Peyer's patch (tissue), 4 donors: ENCODE data around the gene SERPINB13. TPM values are rescaled to one million over a fixed set of nuclear protein-coding genes. Genes with fewer than 3 reads are reported as not detected.

ENCODE experiments used
- DNase-seq, 3 donors: peaks; one replicate each; pipeline ENCODE4 v3.0.0-alpha.2; 2017 to 2019
- H3K27ac ChIP-seq, 4 donors: fragments of 200-600 bp; sonication (generic); one replicate each; pipeline ENCODE4 v1.5.1; 2016 to 2019
- H3K27me3 ChIP-seq, 2 donors: fragments of 200-600 bp; sonication (generic); one replicate each; pipeline ENCODE4 v1.5.1; 2019
- H3K36me3 ChIP-seq, 3 donors: fragments of 200-600 bp; sonication (generic); one replicate each; pipeline ENCODE4 v1.5.1; 2016 to 2019
- H3K4me1 ChIP-seq, 4 donors: fragments of 200-600 bp; sonication (generic); one replicate each; pipeline ENCODE4 v1.5.1; 2016 to 2019
- H3K4me3 ChIP-seq, 4 donors: fragments of 200-600 bp; sonication (generic); 1 replicate in 3 of 4; 2 replicates in 1 of 4; pipeline ENCODE4 v1.5.1; 2016 to 2019; ENCODE audit warnings: mild to moderate bottlenecking in 1 of 4
- H3K9me3 ChIP-seq, 4 donors: fragments of 200-600 bp; sonication (generic); one replicate each; pipeline ENCODE4 v1.5.1; 2016 to 2019; ENCODE audit warnings: mild to moderate bottlenecking in 1 of 4
- CTCF ChIP-seq, 6 experiments: fragments of 450-650 bp in 4 of 6; fragments of 200-600 bp in 2 of 6; sonication (generic) in 1 of 6; IDR thresholded peaks; one replicate each; pipeline ENCODE4 v1.5.1; 2017 to 2019; ENCODE audit warnings: antibody characterized with exemption in 6 of 6, mild to moderate bottlenecking in 3 of 6, moderate library complexity in 1 of 6
- POLR2A ChIP-seq, 2 donors: fragments of 450-650 bp; IDR thresholded peaks; one replicate each; pipeline ENCODE4 v1.5.1; 2017; ENCODE audit warnings: antibody characterized with exemption in 2 of 2, mild to moderate bottlenecking in 2 of 2, moderate library complexity in 2 of 2
- total RNA-seq, 4 donors: library from RNA; depleted of rRNA; stranded (reverse); fragments of >200 nt; gene quantifications; one replicate each; pipeline ENCODE4 v1.1.0, GENCODE V29; 2016

Gene SERPINB13
- total RNA-seq, 4 donors from 2014 or later = not detected

- H3K27ac ChIP-seq = no peak overlapping the region
- TF ChIP-seq POLR2A (IDR thresholded peaks at IDR 0.05) = no peak
- no peak for TF ChIP-seq CTCF (IDR thresholded peaks at IDR 0.05)
- H3K36me3 ChIP-seq = no peaks in the 10 kb centered on the region
- H3K9me3 ChIP-seq = no peaks in the 10 kb centered on the region
- no peak for DNase-seq
- H3K4me1 ChIP-seq = no peaks in the 10 kb centered on the region
- H3K27me3 ChIP-seq = no peaks in the 10 kb centered on the region
- no peak overlapping the region for H3K4me3 ChIP-seq
Observed at GRCh38 chr18:63617049-63617914, 30.1 kb downstream of the SERPINB13 start.

GRCh38 chr18:63617915-63618234 lies 30.7 kb downstream of the SERPINB13 start:
- H3K27me3 ChIP-seq = no peaks in the 10 kb centered on the region
- no peaks in the 10 kb centered on the region for H3K9me3 ChIP-seq
- H3K36me3 ChIP-seq = no peaks in the 10 kb centered on the region
- no peaks in the 10 kb centered on the region for H3K4me1 ChIP-seq
- TF ChIP-seq POLR2A (IDR thresholded peaks at IDR 0.05) (no peak), CTCF (IDR thresholded peaks at IDR 0.05) (no peak)
- no peak overlapping the region for H3K4me3 ChIP-seq
- DNase-seq = no peak
- no peak overlapping the region for H3K27ac ChIP-seq

- TF ChIP-seq CTCF (IDR thresholded peaks at IDR 0.05) (no peak), POLR2A (IDR thresholded peaks at IDR 0.05) (no peak)
Observed at GRCh38 chr18:63619661-63620060, 32.5 kb downstream of the SERPINB13 start.

GRCh38 chr18:63624863-63625262 lies 37.7 kb downstream of the SERPINB13 start:
- H3K4me3 ChIP-seq = no peak overlapping the region
- H3K27me3 ChIP-seq = no peaks in the 10 kb centered on the region

More at GRCh38 chr18:63619661-63620060, 32.5 kb downstream of the SERPINB13 start:
- no peak for DNase-seq
- H3K27ac ChIP-seq = no peak overlapping the region
- no peak overlapping the region for H3K4me3 ChIP-seq
- H3K4me1 ChIP-seq = no peaks in the 10 kb centered on the region
- no peaks in the 10 kb centered on the region for H3K9me3 ChIP-seq
- H3K27me3 ChIP-seq = no peaks in the 10 kb centered on the region
- no peaks in the 10 kb centered on the region for H3K36me3 ChIP-seq

GRCh38 chr18:63626431-63626830 lies 39.3 kb downstream of the SERPINB13 start:
- H3K27ac ChIP-seq = no peak overlapping the region
- no peak overlapping the region for H3K4me3 ChIP-seq
- H3K4me1 ChIP-seq = no peaks in the 10 kb centered on the region
- H3K27me3 ChIP-seq = no peaks in the 10 kb centered on the region
- H3K36me3 ChIP-seq = no peaks in the 10 kb centered on the region
- peaks cover 0 to 7% (median 3%) of the 10 kb centered on the region in 4 donors for H3K9me3 ChIP-seq
- TF ChIP-seq CTCF (IDR thresholded peaks at IDR 0.05) (no peak), POLR2A (IDR thresholded peaks at IDR 0.05) (no peak)
- no peak for DNase-seq

More at GRCh38 chr18:63624863-63625262, 37.7 kb downstream of the SERPINB13 start:
- TF ChIP-seq CTCF (IDR thresholded peaks at IDR 0.05) (no peak), POLR2A (IDR thresholded peaks at IDR 0.05) (no peak)
- Histone ChIP-seq H3K9me3 (peaks cover 0 to 7% (median 3%) of the 10 kb centered on the region in 4 donors), H3K4me1 (no peaks in the 10 kb centered on the region), H3K27ac (no peak overlapping the region), H3K36me3 (no peaks in the 10 kb centered on the region)
- DNase-seq = no peak
